ENCODE results near the gene LCMT2. TPM values are rescaled to one million over a fixed set of nuclear protein-coding genes. Genes with fewer than 3 reads are reported as not detected.

The LCMT2 gene
- 10.0 and 11.8 TPM in 2 replicates for total RNA-seq (2014; rRNA removed; shearing (Covaris generic))
- 11.6 and 11.9 TPM in 2 replicates for polyA plus RNA-seq (2014; cell fraction: nucleus; rRNA removed)

- peak; percentile 94 for DNase-seq (ENCODE audit: extremely low read depth, low read depth)
These were observed at the start of gene LCMT2 for GRCh38 chr15:43329960-43330779. LCMT2 (minus strand) TSS chr15:43330573; CDS start chr15:43330489, 84 bp downstream.

- DNase-seq (ENCODE audit: extremely low read depth, low read depth): no peak
These were observed 48.2 kb upstream of the LCMT2 start for GRCh38 chr15:43378601-43379000.

GRCh38 chr15:43376017-43376705, 45.8 kb upstream of the LCMT2 start:
- peak; percentile 14 for DNase-seq (ENCODE audit: extremely low read depth, low read depth)

- DNase-seq (ENCODE audit: extremely low read depth, low read depth): peak; percentile 66
These were observed 40.9 kb upstream of the LCMT2 start, which contains the start of the genes TUBGCP4 and ZSCAN29 for GRCh38 chr15:43370975-43371974. TUBGCP4 (plus strand) TSS chr15:43371101; CDS start chr15:43371355, 254 bp downstream. ZSCAN29 (minus strand) TSS chr15:43371043; CDS start chr15:43369913, 1,130 bp downstream.

GRCh38 chr15:43370310-43370974, 40.1 kb upstream of the LCMT2 start:
- no peak for DNase-seq (ENCODE audit: extremely low read depth, low read depth)

- no peak for DNase-seq (ENCODE audit: extremely low read depth, low read depth)
These were observed 31.0 kb upstream of the LCMT2 start for GRCh38 chr15:43361313-43361903.

GRCh38 chr15:43360821-43361220, 30.4 kb upstream of the LCMT2 start:
- DNase-seq (ENCODE audit: extremely low read depth, low read depth): no peak

- DNase-seq (ENCODE audit: extremely low read depth, low read depth): no peak
These were observed 22.5 kb upstream of the LCMT2 start for GRCh38 chr15:43352693-43353382.

GRCh38 chr15:43347114-43347513, 16.7 kb upstream of the LCMT2 start:
- no peak for DNase-seq (ENCODE audit: extremely low read depth, low read depth)

GRCh38 chr15:43346305-43346704, 15.9 kb upstream of the LCMT2 start:
- no peak for DNase-seq (ENCODE audit: extremely low read depth, low read depth)

GRCh38 chr15:43330780-43331087, 361 bp upstream of the LCMT2 start:
- no peak for DNase-seq (ENCODE audit: extremely low read depth, low read depth)

GRCh38 chr15:43329217-43329959, 985 bp downstream of the LCMT2 start:
- no peak for DNase-seq (ENCODE audit: extremely low read depth, low read depth)

GRCh38 chr15:43325039-43325684, 5.2 kb downstream of the LCMT2 start:
- DNase-seq (ENCODE audit: extremely low read depth, low read depth): no peak

GRCh38 chr15:43318990-43319771, 11.2 kb downstream of the LCMT2 start:
- no peak for DNase-seq (ENCODE audit: extremely low read depth, low read depth)

- no peak for DNase-seq (ENCODE audit: extremely low read depth, low read depth)
These were observed 12.7 kb downstream of the LCMT2 start for GRCh38 chr15:43317566-43318184.

GRCh38 chr15:43316971-43317346, 13.4 kb downstream of the LCMT2 start:
- DNase-seq (ENCODE audit: extremely low read depth, low read depth): no peak
